ENCODE results near the gene AARS2.

AARS2 gene

DNA sequence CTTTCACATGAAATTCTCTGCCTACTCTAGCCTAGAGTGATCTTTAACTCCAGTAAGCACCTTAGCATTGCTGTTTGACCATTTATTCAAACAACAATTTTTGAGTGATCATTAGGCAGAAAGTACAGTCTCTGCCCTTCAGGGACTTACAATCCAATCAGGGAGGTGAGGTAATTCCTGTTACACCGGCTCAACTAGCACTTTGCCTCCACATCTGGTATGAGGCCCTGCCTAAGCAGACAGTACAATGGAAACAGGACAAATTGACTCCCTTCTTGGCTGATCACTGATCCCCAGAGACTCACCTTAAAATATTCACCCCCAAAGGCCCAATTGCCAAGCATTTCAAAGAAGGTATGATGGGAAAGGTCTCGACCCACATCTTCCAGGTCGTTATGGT, 1.4 kb downstream of the AARS2 start:
- Mint-ChIP-seq H3K9me3 (no peaks in the 10 kb centered on the region), H3K4me1 (peaks cover 34% of the 10 kb centered on the region), H3K4me3 (peak overlapping the region; percentile 97 to 98), H3K27me3 (no peaks in the 10 kb centered on the region), H3K27ac (peak overlapping the region in 1 of 2 donors; percentile 68)
- ATAC-seq = no peak
- no peak for DNase-seq

DNA sequence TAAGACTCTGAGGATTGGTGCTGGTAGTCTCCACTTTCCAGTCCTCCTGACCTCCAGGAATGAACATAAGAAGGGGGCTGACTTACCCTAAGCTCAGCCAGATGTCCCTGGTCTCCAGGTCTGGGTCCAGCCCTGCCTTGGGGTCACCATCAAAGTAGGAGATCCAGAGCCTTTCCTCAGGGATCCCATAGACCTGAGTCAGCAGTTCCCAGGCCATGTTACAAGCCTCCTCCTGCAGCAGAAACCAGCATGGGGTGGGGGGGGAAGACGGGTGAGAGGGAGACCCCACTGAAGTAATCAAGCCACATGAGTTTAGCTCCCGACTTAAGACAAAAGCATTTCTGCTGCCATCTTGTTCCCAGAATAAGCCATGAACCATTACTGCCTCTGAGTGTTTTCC, 1.8 kb downstream of the AARS2 start:
- Mint-ChIP-seq H3K9me3 (no peaks in the 10 kb centered on the region), H3K4me1 (peaks cover 34% of the 10 kb centered on the region), H3K27ac (no peak overlapping the region), H3K27me3 (no peaks in the 10 kb centered on the region), H3K4me3 (no peak overlapping the region)
- DNase-seq (no peak), ATAC-seq (no peak)

DNA sequence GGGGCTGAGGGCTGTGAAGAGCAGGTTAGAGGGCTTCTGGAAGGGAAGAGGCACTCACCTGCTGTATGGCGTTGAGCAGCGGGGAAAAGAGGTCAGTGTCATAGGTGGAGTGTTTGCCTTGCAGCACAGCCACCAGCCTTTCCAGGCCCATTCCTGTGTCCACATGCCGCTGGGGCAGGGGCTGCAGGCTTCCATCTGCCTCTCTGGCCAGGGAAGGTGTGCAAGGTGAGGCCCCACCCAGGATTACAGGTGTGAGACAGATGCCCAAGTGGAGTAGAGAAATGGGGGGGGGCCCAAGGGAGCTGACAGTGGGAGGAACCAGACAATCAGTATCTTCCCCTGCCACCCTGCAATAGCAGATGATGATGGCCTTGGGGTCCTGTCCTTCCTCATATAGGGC, 2.9 kb downstream of the AARS2 start:
- DNase-seq = no peak
- Mint-ChIP-seq H3K4me3 (no peak overlapping the region), H3K27me3 (no peaks in the 10 kb centered on the region), H3K27ac (no peak overlapping the region), H3K4me1 (peaks cover 32% of the 10 kb centered on the region), H3K9me3 (no peaks in the 10 kb centered on the region)
- ATAC-seq = no peak

DNA sequence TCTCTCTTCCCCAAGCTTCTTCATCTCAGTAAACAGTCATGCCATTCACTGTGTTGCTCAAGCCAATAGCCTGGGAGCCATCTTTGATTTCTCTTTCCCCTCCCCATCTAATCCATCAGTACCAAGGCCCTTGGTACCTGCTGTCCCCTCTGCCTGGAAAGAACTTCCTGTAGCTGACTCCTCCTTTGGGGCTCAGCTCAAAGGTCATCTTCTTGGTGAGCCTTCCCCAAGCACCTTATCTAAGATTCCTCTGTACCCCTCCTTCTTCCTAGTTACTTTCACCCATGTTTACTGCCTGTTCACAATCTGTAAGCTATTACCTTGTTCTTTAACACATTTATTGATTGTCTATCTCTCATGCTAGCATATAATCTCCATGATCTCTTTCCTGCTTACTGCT, 3.5 kb downstream of the AARS2 start:
- Mint-ChIP-seq H3K27ac (peak overlapping the region; percentile 8 to 54), H3K4me3 (no peak overlapping the region), H3K27me3 (no peaks in the 10 kb centered on the region), H3K9me3 (no peaks in the 10 kb centered on the region), H3K4me1 (peaks cover 30% of the 10 kb centered on the region)
- no peak for DNase-seq
- ATAC-seq = no peak

DNA sequence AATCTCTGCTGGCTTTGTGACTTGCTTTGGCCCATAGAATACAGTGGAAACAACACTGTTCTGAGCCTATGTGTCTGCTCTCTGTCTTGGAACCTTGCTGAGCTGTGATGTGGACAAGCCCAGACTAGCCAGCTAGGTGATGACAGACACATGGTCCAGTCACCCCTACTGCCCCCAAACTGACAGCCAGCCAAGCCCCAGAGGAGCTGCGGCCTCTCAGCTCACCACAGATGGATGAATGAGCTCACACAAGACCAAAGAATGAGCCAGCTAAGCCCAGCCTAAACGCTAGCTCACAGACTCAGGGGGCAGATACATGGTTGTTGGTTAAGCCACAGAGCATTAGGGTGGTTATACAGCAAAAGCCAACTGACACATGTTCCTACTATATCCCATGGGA, 4.1 kb downstream of the AARS2 start:
- no peak for ATAC-seq

DNA sequence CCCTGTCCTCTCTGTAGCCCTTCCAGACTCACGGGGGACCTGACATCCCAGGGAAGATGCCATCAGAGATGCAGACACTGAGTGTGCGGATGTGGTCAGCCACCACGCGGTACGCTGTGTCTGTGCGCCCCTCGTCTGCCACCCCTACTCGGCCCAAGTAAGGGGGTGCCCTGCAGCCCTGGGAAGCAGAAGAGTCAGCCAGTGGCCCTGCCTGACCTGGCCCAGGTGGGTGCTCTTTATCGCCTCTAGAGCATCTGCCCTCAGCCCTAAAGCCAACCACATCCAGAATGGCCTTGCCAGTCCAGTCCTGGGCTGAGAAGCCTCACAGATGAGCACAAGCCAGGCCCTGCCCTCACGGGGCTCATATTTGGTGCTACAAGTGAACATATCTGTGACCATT, 5.9 kb downstream of the AARS2 start:
- Mint-ChIP-seq H3K4me3 (no peak overlapping the region), H3K27ac (no peak overlapping the region), H3K27me3 (no peaks in the 10 kb centered on the region), H3K4me1 (peaks cover 18% of the 10 kb centered on the region), H3K9me3 (no peaks in the 10 kb centered on the region)
- DNase-seq (no peak), ATAC-seq (peak; percentile 6)

More for the DNA sequence above, 4.1 kb downstream of the AARS2 start:
- peaks cover 30% of the 10 kb centered on the region for H3K4me1 Mint-ChIP-seq
- H3K4me3 Mint-ChIP-seq = no peak overlapping the region
- peak overlapping the region; percentile 28 to 37 for H3K27ac Mint-ChIP-seq
- DNase-seq = no peak
- H3K27me3 Mint-ChIP-seq = no peaks in the 10 kb centered on the region
- no peaks in the 10 kb centered on the region for H3K9me3 Mint-ChIP-seq

DNA sequence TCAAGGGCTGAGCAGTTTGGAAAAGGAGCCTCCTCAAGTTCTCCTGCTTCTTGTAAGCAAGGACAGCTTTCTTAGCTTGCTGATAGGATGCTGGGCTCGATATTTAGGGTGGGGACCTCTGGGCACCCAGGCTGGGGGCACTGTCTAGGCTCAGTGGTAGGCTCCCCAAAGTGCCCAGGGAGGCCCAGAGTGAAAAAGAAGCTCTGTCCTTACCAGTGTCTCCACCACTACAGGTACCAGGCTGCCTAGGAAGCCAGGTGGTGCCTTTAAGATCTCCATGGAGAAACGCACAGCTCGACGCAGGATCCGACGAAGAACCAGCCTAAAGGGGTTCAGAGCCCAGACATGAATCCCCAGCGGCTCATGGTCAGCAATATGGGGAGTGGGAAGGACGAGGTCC, 6.4 kb downstream of the AARS2 start:
- no peak for DNase-seq
- Mint-ChIP-seq H3K9me3 (no peaks in the 10 kb centered on the region), H3K4me1 (peaks cover 13% of the 10 kb centered on the region), H3K27me3 (no peaks in the 10 kb centered on the region), H3K27ac (no peak overlapping the region), H3K4me3 (no peak overlapping the region)
- no peak for ATAC-seq

DNA sequence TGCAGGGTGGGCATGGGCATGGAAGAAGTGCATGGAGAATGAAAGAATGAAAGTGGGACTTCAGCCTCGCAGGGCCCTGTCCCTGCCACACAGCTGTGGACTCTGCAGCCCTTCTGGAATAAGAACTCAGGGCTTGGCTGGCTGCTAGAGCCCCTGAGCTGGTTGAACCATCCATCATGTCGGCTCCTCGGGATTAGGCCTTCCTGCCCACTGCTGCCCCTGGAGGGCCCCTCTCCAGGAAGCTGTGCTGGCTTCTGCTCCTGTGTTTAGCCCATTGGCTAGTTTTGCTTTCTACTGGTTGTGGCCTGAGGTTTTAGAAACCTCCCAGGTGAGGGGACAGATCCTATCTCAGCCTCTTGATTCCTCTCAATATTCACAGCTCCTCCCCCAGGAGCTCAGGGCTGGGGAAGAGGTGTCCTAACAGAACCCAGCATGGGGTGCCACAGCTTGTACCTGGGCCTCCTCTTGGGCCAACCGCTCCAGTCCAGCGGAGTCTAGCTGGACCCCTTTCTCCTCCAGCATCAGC, 7.9 kb downstream of the AARS2 start:
- peaks cover 9% of the 10 kb centered on the region for H3K4me1 Mint-ChIP-seq
- no peak overlapping the region for H3K27ac Mint-ChIP-seq
- H3K4me3 Mint-ChIP-seq = no peak overlapping the region
- ATAC-seq = no peak
- DNase-seq = no peak
- H3K27me3 Mint-ChIP-seq = no peaks in the 10 kb centered on the region
- no peaks in the 10 kb centered on the region for H3K9me3 Mint-ChIP-seq

DNA sequence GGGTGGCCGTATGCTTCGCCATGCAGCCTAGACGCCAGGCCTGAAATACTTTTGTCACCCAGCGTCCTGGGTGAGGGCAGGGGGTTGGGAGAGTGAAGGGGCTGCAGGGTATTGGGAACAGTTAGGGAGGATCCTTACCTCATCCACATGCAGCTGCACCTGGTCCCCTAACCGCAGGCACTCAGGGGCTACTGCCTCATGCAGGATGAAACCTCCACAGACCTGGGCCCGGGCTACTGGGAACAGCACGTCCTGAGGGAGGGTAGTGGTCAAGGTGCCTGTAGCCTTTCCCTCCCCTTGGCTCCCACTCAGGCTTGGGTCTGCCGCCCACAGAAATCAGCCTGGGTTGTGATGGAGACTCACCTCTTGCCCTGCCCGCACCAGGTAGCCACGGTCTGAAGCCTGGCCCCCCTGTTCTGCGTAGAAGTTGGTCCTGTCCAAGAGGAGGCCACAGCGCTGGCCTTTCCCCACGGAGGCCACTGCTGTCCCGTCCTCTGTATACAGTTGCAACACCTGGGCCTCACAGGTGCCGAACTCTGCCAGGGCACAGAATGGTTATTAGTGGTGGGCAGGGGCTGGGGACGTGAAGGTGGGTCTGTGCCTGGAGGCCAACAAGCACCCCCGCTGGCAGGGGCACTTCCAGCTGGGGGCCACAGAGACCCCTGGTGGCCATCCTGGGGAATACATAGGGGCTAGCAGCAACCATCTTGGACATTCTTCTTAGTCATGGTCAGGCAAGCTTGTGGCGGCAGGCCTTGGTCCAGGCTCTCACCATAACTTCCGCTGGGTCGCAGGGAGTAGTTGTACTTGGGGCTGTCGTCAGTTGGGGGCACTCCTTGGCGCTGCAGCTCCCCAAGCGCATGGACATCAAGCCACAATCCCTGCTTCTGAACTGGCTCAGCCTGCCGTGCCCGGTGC, 8.6 kb downstream of the AARS2 start:
- no peaks in the 10 kb centered on the region for H3K27me3 Mint-ChIP-seq
- no peaks in the 10 kb centered on the region for H3K9me3 Mint-ChIP-seq
- H3K27ac Mint-ChIP-seq = no peak overlapping the region
- H3K4me3 Mint-ChIP-seq = no peak overlapping the region
- ATAC-seq (peak; percentile 58), DNase-seq (peak in 1 of 2 donors; percentile 44)
- peaks cover 1% of the 10 kb centered on the region for H3K4me1 Mint-ChIP-seq

DNA sequence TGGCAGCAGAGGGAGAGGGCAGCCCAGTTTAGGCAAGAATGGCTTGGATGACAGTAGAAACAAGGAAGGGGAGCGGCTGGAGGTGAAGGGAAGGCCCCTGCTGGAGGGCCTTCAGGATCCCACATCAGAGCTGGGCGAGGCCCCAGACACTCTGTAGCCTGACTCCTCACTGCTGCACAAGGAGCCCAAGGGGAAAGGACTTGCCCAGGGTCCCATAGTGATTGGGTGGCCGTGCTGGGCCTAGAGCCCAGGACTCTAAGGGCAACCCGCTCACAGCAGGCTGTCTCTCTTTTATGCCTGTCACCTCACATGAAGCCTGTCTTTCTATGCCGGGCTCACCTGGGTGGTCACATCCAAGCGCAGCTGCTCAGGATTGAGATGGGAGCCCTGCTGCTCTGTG, 9.3 kb downstream of the AARS2 start:
- no peak overlapping the region for H3K4me3 Mint-ChIP-seq
- DNase-seq = no peak
- H3K27ac Mint-ChIP-seq = no peak overlapping the region
- no peak for ATAC-seq
- no peaks in the 10 kb centered on the region for H3K9me3 Mint-ChIP-seq
- H3K27me3 Mint-ChIP-seq = peaks cover 3% of the 10 kb centered on the region
- H3K4me1 Mint-ChIP-seq = no peaks in the 10 kb centered on the region

DNA sequence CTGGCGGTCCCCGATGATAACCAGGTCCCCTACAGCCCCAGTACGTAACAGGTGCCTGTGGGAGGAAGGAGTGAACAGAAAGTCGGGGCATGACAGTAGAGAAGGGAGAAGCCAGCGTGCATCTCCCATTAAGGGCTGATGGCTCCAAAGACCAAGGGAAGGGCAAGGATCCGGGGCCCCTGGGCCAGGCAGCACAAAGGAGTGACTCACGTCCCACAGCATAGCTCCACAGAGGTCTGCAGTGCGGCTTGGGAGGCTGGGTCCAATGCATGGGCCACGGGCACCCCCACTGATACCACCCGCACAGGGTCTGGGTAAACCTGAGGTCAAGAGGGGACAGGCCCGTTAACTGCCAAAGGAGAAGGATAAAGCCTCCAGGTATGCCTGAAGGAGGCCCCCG, 10.3 kb downstream of the AARS2 start:
- Mint-ChIP-seq H3K4me3 (no peak overlapping the region), H3K9me3 (no peaks in the 10 kb centered on the region), H3K27me3 (peaks cover 13% of the 10 kb centered on the region), H3K27ac (no peak overlapping the region), H3K4me1 (peaks cover 6% of the 10 kb centered on the region)
- DNase-seq (no peak), ATAC-seq (no peak)

DNA sequence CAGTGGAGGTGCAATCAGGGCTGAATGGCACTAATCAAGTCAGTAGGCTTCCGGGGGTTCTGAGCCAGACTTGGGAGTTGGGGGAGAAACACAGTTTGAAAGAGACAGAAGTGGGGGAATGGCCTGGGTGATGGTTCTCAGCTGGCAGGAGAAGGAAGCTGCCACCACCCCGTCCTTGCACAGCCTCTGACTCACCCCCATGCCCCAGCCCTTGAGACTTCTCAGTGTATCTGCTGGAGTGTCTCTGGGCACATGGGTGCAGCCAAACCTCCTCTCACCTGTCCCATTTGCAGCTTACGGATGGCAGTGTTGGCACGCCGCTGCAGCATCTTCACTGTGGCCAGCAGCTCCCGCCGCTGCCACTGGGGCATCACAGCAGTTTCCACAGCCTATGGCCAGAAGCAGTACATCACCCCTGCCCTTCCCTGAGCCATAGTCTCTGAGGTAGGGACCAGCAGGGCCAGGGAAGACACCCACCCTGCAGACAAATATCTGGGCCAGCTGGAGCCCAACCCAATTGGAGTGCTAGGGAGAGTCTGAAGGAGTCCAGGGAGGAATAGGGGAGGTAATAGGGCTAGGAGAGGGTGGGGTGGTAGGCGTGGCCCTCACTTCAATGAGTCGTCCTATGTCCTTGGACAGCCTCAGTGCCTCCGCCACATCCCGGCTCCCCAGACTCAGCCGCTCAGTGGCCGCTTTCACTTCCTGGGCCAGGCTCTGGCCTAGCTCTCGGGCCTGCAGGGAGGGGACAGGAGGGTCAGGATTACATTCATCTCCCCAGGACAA, 11.2 kb downstream of the AARS2 start:
- ATAC-seq (no peak), DNase-seq (no peak)
- Mint-ChIP-seq H3K4me1 (peaks cover 14% of the 10 kb centered on the region), H3K27ac (peak overlapping the region; percentile 52 to 87), H3K4me3 (no peak overlapping the region), H3K9me3 (no peaks in the 10 kb centered on the region), H3K27me3 (peaks cover 22% of the 10 kb centered on the region)

DNA sequence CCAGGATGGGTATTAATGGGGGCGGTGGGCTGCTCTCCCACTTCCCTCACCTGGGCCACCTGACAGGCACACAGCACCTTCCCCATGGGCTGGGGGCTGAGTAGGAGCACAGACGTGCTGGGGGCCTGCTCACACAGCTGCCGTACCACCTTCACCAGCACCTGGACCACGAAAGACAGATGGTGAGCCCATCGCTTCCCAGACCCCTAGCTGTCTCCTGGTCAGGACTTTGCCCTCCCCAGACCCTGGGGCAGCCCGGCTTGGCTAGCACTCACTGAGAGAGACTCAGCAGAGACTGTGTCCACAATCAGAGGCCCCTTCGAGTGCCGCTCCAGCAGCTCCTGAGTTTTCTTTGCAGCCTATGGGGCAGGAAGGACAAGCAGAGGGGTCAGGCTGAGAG, 12.0 kb downstream of the AARS2 start:
- H3K27ac Mint-ChIP-seq = no peak overlapping the region
- peaks cover 20% of the 10 kb centered on the region for H3K4me1 Mint-ChIP-seq
- H3K4me3 Mint-ChIP-seq = no peak overlapping the region
- DNase-seq (no peak), ATAC-seq (no peak)
- no peaks in the 10 kb centered on the region for H3K9me3 Mint-ChIP-seq
- peaks cover 30% of the 10 kb centered on the region for H3K27me3 Mint-ChIP-seq

DNA sequence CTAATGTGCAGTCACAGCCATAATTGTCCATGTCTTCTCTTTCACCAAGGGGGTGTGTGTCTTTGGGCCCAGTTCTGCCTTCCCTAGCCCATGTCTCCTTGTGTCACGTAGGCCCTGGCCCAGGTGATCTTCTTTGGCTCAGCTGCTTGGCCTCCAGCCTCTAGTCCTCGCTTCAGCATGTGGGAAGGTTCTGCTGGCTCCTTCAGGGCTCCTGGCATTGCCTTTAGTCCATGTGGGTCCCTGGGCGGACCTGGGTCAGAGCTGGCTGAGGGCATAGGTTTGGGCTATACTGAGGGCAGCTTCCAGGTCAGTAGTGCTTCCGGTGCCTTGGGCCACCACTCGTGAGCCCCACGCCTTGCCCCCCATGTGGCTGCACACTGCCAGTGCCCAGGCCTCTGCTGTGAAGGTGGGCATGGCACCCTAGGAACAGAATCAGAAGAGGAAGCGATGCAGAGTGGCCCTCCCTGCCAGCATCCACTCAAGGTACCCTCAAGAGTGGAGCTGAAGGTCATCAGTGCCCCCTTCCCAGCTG, 12.8 kb downstream of the AARS2 start:
- DNase-seq = no peak
- Mint-ChIP-seq H3K9me3 (no peaks in the 10 kb centered on the region), H3K4me1 (peaks cover 20% of the 10 kb centered on the region), H3K27ac (no peak overlapping the region), H3K4me3 (no peak overlapping the region), H3K27me3 (peaks cover 38% of the 10 kb centered on the region)
- ATAC-seq = no peak

DNA sequence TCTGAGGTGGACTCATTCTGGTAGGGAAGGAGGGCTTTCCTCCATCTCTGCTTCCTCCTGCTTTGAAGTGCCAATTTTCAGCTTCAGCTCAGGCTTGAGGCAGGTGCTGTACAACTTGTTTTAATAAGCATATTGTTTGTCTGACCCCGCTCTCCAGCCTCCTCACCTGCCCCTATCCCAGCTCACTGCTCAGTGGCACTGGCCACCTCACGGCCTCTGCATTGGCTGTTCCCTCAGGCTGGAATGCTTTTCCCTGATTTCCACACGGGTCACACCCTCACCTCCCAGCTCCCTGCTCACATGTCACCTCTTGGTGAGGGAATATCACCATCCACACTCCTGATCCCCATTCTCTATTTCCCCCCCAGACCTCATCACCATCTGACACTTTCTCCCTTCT, 14.3 kb downstream of the AARS2 start:
- Mint-ChIP-seq H3K4me1 (peaks cover 20% of the 10 kb centered on the region), H3K9me3 (no peaks in the 10 kb centered on the region), H3K4me3 (no peak overlapping the region), H3K27ac (peak overlapping the region in 1 of 2 donors; percentile 14), H3K27me3 (peaks cover 53% of the 10 kb centered on the region)
- DNase-seq = no peak
- no peak for ATAC-seq
